ENCODE data around the gene MPIG6B.

The MPIG6B gene

DNA sequence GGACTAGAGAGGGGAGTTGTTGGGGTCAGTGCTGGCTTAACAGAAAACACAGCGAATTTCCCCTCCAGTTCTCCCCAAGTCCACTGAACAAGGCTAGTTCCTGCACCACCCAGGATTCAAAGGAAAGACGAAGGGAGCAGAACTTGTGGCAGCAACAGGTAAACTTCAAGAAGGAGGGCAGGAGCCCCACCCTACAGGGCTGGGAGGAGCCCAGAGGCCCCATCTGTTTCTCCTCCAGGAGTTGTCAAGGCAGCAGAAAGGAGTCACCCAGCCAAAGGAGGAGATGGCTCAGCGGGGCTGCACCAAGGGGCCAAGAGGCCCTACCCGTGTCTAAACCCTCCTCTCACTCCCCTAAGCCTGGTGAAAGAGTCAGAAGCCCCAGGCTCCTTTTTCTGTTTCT, 41.0 kb downstream of the MPIG6B start:
- TF ChIP-seq CTCF (IDR thresholded peaks at IDR 0.05): no peak

- no peak for TF ChIP-seq CTCF (IDR thresholded peaks at IDR 0.05)
Measured at GRCh38 chr6:31765559-31765909, 42.4 kb downstream of the MPIG6B start.

GRCh38 chr6:31765910-31766794, 43.0 kb downstream of the MPIG6B start:
- no peak for TF ChIP-seq CTCF (IDR thresholded peaks at IDR 0.05)

- no peak for TF ChIP-seq CTCF (IDR thresholded peaks at IDR 0.05)
Measured at GRCh38 chr6:31767096-31767645, 44.0 kb downstream of the MPIG6B start.

DNA sequence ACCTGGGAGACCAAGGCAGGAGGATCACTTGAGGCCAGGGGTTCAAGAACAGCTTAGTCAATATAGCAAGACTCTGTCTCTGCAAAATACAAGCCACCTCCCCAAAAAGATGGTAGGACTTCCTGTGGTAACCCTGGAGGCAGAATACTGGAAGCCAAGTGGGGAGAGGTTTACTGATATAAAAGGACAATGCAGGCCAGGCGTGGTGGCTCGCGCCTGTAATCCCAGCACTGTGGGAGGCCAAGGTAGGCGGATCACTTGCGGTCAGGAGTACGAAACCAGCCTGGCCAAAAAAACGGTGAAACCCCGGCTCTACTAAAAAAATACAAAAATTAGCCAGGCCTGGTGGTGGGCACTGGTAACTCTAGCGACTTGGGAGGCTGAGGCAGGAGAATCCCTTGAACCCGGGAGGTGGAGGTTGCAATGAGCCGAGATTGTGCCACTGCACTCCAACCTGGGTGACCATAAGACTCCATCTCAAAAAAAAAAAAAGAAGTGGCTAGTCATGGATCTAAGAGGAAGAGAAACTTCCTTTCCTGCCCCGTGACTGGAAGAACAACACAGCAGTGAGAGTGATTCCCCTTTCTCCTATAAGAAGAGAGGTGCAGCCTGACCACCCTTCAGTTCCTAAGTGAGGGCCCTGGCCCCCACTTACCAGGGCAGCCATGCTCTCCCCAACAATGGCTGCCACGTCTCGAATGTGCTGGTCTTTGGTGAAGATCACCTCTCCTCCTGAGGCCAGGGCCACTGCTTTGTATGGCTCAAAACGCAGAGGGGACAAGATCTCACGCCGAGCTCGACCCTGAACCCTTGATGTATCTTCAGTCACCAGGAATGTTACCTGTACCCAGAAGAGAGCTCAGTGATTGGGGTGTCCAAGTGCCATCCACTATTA, 45.4 kb downstream of the MPIG6B start:
- no peak for TF ChIP-seq CTCF (IDR thresholded peaks at IDR 0.05)

- TF ChIP-seq CTCF (IDR thresholded peaks at IDR 0.05): peak; percentile 80
Measured at GRCh38 chr6:31769684-31770371, 46.7 kb downstream of the MPIG6B start.

DNA sequence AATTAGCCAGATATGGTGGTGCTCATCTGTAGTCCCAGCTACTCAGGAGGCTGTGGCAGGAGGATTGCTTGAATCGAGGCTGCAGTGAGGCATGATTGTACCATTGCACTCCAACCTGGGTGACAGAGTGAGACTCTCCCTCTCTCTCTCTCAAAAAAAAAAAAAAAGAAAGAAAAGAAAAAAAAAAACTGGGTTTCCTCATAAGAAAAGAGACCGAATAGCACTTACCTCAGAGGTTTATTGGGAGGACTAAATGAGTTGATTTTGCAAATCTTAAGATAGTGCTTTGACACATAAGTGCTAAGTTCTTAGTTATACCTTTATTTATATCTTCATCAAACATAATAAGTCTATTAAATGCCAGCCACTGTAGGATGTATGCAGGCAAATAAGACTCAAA, 47.7 kb downstream of the MPIG6B start:
- no peak for TF ChIP-seq CTCF (IDR thresholded peaks at IDR 0.05)

All from LNCAP (cell line).